Kidney epithelial cell (primary cell): Measurements from ENCODE around the gene DENND1A. TPM values are rescaled to one million over a fixed set of nuclear protein-coding genes. Genes with fewer than 3 reads are reported as not detected.
A peak's percentile ranks its signal among the peaks of the same experiment; 100 is the strongest.

Experiments used
- DNase-seq: peaks from one replicate; pipeline ENCODE4 v3.0.0-alpha.2; 2010; ENCODE audit warnings: low read depth
- H3K27me3 ChIP-seq: 2 replicates; pipeline ENCODE4 v1.6.0; 2011; ENCODE audit warnings: low read length; ENCODE audit not compliant: control insufficient read depth, insufficient read depth
- H3K36me3 ChIP-seq: 2 replicates; pipeline ENCODE4 v1.5.1; 2011; ENCODE audit warnings: low read length; ENCODE audit not compliant: control insufficient read depth, insufficient read depth
- H3K4me3 ChIP-seq: 2 replicates; pipeline ENCODE4 v1.5.1; 2011; ENCODE audit warnings: low read depth, mild to moderate bottlenecking, control low read depth, low read length
- total RNA-seq: library from RNA; depleted of rRNA; stranded (reverse); fragments of >200 nt; gene quantifications from 2 replicates; pipeline ENCODE4 v1.2.3, GENCODE V29; 2015
- TF ChIP-seq, protein P1 (sequence below): IDR thresholded peaks from 2 replicates; pipeline ENCODE4 v1.5.1; 2011; ENCODE audit warnings: mild to moderate bottlenecking, moderate library complexity, low read length, control low read depth, inconsistent platforms; ENCODE audit not compliant: insufficient read depth, poor library complexity, severe bottlenecking

DENND1A gene
- total RNA-seq, 1 donor from 2014 or later, result 14.5 TPM

DNA sequence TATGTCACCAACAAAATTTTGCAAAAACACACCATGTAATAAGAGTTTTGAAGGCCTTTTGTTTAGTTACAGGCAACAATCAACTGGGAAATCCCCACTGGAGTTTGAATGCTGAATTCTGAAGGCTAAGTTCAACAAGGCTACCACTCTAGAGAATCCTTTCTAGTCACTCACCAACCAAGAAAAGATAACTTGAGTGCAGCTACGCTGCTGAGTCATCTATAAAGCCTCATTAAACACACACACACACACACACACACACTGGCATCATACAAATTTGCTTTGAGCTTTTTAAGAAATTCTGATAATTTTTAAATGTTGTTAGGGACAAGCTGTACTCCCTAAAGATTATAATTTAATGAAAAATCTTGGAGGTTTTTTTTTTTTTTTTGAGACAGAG is 219.6 kb downstream of the DENND1A start:
- H3K36me3 ChIP-seq, result no peaks in the 10 kb centered on the region
- no peaks in the 10 kb centered on the region for H3K27me3 ChIP-seq
- DNase-seq, result peak; percentile 77
- no peak overlapping the region for H3K4me3 ChIP-seq
- TF ChIP-seq, protein P1, sequence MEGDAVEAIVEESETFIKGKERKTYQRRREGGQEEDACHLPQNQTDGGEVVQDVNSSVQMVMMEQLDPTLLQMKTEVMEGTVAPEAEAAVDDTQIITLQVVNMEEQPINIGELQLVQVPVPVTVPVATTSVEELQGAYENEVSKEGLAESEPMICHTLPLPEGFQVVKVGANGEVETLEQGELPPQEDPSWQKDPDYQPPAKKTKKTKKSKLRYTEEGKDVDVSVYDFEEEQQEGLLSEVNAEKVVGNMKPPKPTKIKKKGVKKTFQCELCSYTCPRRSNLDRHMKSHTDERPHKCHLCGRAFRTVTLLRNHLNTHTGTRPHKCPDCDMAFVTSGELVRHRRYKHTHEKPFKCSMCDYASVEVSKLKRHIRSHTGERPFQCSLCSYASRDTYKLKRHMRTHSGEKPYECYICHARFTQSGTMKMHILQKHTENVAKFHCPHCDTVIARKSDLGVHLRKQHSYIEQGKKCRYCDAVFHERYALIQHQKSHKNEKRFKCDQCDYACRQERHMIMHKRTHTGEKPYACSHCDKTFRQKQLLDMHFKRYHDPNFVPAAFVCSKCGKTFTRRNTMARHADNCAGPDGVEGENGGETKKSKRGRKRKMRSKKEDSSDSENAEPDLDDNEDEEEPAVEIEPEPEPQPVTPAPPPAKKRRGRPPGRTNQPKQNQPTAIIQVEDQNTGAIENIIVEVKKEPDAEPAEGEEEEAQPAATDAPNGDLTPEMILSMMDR, result no peak

DNA sequence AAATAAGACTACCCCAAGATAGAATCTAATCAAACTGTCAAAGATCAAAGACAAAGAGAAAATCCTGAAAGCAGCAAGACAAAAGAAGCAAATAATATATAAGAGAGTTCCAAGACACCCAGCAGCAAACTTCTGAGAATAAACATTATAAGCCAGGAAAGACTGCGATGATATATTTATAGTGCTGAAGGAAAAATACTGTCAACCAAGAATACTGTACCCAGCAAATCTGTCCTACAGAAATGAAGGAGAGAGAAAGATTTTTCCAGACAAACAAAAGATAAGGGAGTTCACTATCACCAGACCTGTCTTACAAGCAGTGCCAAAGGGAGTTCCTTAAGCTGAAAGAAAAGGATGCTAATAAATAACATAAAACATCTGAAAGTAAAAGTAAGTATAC is 227.4 kb downstream of the DENND1A start:
- no peaks in the 10 kb centered on the region for H3K36me3 ChIP-seq
- TF ChIP-seq, protein P1, result no peak
- H3K4me3 ChIP-seq, result no peak overlapping the region
- H3K27me3 ChIP-seq, result no peaks in the 10 kb centered on the region
- DNase-seq, result no peak

DNA sequence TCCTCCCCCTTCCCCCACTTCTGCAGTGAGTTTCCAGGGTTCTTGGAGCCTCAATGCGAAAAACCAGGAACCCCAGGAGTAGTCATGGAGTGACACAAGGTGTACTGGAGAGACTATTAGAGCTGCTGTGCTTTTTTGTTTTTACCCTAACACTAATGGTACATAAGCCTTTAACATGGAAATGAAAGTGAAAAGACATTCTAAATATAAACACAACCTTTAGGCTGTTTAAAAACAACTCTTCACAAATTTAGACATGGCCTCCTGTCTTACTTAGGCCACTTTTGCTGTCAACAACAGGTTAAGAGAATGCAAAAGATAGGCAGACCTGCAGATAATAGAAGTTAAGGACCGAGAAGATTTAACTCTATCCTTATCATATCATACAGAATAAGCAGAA is 232.2 kb downstream of the DENND1A start:
- DNase-seq, result no peak

DNA sequence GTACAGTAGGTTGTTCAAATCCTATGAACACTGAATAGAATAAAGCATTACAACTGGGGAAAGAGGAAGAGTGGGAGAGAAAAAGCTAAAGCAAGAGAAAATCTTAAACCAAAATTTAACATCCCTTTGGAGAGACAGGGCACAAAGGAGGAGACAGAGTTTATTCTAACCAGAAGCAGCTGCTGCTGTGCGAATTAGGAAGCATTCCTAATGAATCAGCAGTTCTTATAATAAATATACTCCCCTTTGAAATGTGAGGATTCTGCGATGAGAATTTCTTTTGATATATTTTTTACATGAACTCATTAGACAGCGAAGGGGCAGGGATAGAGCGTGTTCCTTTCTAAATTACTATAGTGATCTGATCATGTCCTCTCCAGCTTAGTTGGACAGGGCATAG is 233.4 kb downstream of the DENND1A start:
- TF ChIP-seq, protein P1, result no peak
- DNase-seq, result no peak
- Histone ChIP-seq H3K27me3 (no peaks in the 10 kb centered on the region), H3K4me3 (no peak overlapping the region), H3K36me3 (no peaks in the 10 kb centered on the region)

More for the DNA sequence above, 232.2 kb downstream of the DENND1A start:
- no peaks in the 10 kb centered on the region for H3K36me3 ChIP-seq
- TF ChIP-seq, protein P1, result no peak
- no peak overlapping the region for H3K4me3 ChIP-seq
- H3K27me3 ChIP-seq, result no peaks in the 10 kb centered on the region

DNA sequence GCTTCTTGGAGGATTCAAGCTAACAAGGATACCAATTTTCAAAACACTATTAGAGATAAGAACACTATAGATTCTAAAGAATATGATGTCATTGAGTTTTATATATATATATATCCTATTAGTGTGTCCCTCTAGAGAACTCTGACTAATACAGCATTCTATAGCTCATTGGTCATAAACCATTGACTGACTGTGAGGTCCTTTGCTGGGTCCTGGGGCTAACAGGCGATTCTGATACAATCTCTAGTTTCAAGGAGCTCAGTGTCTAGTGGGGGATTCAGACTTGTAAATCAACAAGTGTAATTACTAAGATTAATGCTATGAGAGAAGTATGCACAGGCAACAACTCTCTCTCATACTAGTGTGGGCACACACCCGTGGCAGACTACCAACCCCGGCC is 234.5 kb downstream of the DENND1A start:
- Histone ChIP-seq H3K36me3 (no peaks in the 10 kb centered on the region), H3K4me3 (no peak overlapping the region), H3K27me3 (no peaks in the 10 kb centered on the region)
- TF ChIP-seq, protein P1, result no peak
- no peak for DNase-seq

DNA sequence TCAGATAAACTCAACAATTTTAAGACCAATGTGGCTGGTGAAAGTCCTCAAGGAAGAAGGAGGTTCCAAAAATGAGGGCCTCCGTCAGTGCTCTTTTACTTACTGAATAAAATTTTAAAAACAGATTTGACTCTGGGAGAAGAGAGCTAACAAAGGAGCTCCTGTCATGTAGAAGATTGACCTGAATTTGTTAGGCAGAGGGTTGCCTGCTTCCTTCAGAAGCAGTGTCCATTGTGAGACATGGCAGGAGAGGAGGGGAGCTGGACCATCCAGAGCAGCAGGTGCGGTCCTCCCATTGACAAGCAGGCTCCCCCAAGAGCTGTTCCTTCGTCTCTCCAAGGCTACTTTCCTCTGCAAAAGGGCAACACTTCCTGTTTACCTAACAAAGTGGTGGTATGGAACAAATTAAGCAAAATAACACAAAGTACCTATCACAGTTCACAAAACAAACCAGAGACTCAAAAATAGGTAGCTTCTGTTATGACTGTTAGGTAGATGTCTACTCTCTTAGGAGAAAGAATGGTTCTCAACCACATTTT is 238.1 kb downstream of the DENND1A start:
- no peak for DNase-seq
- H3K27me3 ChIP-seq, result no peaks in the 10 kb centered on the region
- no peak overlapping the region for H3K4me3 ChIP-seq
- H3K36me3 ChIP-seq, result no peaks in the 10 kb centered on the region
- TF ChIP-seq, protein P1, result no peak
